ENCODE data around the gene MIR17HG. TPM values are rescaled to one million over a fixed set of nuclear protein-coding genes. Genes with fewer than 3 reads are reported as not detected.
"Not testable (repeated sequence)": the region's sequence is repeated elsewhere in the genome, so short reads cannot be mapped to it uniquely, and the experiment has no call there.

The MIR17HG gene
- polyA plus RNA-seq, 3 donors = 0.05 to 1.3 (median 0.30) TPM

DNA sequence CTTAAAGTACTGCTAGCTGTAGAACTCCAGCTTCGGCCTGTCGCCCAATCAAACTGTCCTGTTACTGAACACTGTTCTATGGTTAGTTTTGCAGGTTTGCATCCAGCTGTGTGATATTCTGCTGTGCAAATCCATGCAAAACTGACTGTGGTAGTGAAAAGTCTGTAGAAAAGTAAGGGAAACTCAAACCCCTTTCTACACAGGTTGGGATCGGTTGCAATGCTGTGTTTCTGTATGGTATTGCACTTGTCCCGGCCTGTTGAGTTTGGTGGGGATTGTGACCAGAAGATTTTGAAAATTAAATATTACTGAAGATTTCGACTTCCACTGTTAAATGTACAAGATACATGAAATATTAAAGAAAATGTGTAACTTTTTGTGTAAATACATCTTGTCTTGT lies 3.6 kb downstream of the MIR17HG start:
- peaks cover 27 to 57% of the 10 kb centered on the region in 2 donors for H3K36me3 ChIP-seq (replicated peaks in 1 of 2; ENCODE audit: control insufficient read depth in 1 of 2, insufficient read depth in 2 of 2, low read length in 2 of 2)

DNA sequence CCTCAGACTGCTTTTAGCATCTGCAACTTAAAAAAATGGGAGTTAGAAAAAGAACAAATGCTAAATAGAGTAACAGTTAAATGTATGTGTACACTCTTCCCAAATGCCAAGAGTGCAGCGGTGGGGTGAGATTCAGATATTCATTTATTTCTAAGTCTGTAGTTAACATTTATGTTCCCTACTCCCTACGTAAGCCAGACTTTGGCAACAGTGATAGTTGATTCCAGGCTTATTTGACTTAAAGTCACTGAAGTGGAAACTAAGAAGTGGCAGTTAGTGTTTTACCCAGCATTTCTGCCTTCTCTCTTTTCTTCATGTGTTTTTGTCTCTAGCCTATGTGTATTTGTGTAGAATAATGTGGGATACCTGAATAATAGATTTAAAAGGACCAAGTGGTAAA lies 4.5 kb downstream of the MIR17HG start:
- Histone ChIP-seq H3K4me3 (replicated peaks in 1 of 3; ENCODE audit: low read depth in 2 of 3, low read length in 3 of 3) (no peak overlapping the region), H3K4me1 (ENCODE audit: control insufficient read depth in 1 of 2, insufficient read depth in 2 of 2, low read length in 2 of 2) (peaks cover 7 to 18% of the 10 kb centered on the region in 2 donors), H3K9ac (ENCODE audit: insufficient read depth, low read length, poor library complexity, severe bottlenecking) (no peak overlapping the region), H3K9me3 (replicated peaks in 1 of 2; ENCODE audit: control insufficient read depth in 1 of 2, insufficient read depth in 1 of 2, low read length in 2 of 2) (no peaks in the 10 kb centered on the region), H2AFZ (ENCODE audit: insufficient read depth, low read depth, low read length, poor library complexity, severe bottlenecking) (no peak overlapping the region), H3K27ac (ENCODE audit: low read depth in 1 of 2, low read length in 2 of 2) (no peak overlapping the region), H3K79me2 (ENCODE audit: insufficient read depth, low read length) (peaks cover 32% of the 10 kb centered on the region), H3K4me2 (replicated peaks; ENCODE audit: extremely low read depth, low read length, poor library complexity, severe bottlenecking) (no peak overlapping the region), H4K20me1 (ENCODE audit: insufficient read depth, low read length) (peaks cover 14% of the 10 kb centered on the region), H3K36me3 (replicated peaks in 1 of 2; ENCODE audit: control insufficient read depth in 1 of 2, insufficient read depth in 2 of 2, low read length in 2 of 2) (peaks cover 27 to 57% of the 10 kb centered on the region in 2 donors), H3K27me3 (ENCODE audit: control insufficient read depth in 2 of 2, insufficient read depth in 2 of 2, low read length in 2 of 2) (peaks cover 0 to under 1% of the 10 kb centered on the region in 2 donors)
- DNase-seq = no peak
- no peak overlapping the region for H3K4me3 Mint-ChIP-seq
- TF ChIP-seq, protein P1, sequence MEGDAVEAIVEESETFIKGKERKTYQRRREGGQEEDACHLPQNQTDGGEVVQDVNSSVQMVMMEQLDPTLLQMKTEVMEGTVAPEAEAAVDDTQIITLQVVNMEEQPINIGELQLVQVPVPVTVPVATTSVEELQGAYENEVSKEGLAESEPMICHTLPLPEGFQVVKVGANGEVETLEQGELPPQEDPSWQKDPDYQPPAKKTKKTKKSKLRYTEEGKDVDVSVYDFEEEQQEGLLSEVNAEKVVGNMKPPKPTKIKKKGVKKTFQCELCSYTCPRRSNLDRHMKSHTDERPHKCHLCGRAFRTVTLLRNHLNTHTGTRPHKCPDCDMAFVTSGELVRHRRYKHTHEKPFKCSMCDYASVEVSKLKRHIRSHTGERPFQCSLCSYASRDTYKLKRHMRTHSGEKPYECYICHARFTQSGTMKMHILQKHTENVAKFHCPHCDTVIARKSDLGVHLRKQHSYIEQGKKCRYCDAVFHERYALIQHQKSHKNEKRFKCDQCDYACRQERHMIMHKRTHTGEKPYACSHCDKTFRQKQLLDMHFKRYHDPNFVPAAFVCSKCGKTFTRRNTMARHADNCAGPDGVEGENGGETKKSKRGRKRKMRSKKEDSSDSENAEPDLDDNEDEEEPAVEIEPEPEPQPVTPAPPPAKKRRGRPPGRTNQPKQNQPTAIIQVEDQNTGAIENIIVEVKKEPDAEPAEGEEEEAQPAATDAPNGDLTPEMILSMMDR (IDR thresholded peaks at IDR 0.05) = no peak
- peaks cover 19% of the 10 kb centered on the region for H3K4me1 Mint-ChIP-seq
- intact Hi-C loops (cut with micrococcal nuclease) = no loop called here
- H3K27me3 Mint-ChIP-seq (ENCODE audit: low read depth in 3 of 3) = peaks cover 0 to 3% (median 2%) of the 10 kb centered on the region in 3 donors
- peaks cover 41 to 45% of the 10 kb centered on the region in 2 donors for H3K36me3 Mint-ChIP-seq
- peak overlapping the region in 1 of 7 donors; percentile 58 for H3K27ac Mint-ChIP-seq
- H3K9me3 Mint-ChIP-seq = peaks cover 0 to 2% (median 0%) of the 10 kb centered on the region in 7 donors
- whole genome bisulfite sequencing (ENCODE audit: insufficient coverage) = no CpG with 5 or more reads among the region's 2 CpGs

More for the DNA sequence above, 3.6 kb downstream of the MIR17HG start:
- Histone ChIP-seq H3K27ac (ENCODE audit: low read depth in 1 of 2, low read length in 2 of 2) (no peak overlapping the region), H4K20me1 (ENCODE audit: insufficient read depth, low read length) (peaks cover 14% of the 10 kb centered on the region), H3K4me3 (replicated peaks in 1 of 3; ENCODE audit: low read depth in 2 of 3, low read length in 3 of 3) (no peak overlapping the region), H3K4me2 (replicated peaks; ENCODE audit: extremely low read depth, low read length, poor library complexity, severe bottlenecking) (no peak overlapping the region), H3K9me3 (replicated peaks in 1 of 2; ENCODE audit: control insufficient read depth in 1 of 2, insufficient read depth in 1 of 2, low read length in 2 of 2) (no peaks in the 10 kb centered on the region), H3K9ac (ENCODE audit: insufficient read depth, low read length, poor library complexity, severe bottlenecking) (no peak overlapping the region), H2AFZ (ENCODE audit: insufficient read depth, low read depth, low read length, poor library complexity, severe bottlenecking) (no peak overlapping the region), H3K79me2 (ENCODE audit: insufficient read depth, low read length) (peaks cover 32% of the 10 kb centered on the region), H3K27me3 (ENCODE audit: control insufficient read depth in 2 of 2, insufficient read depth in 2 of 2, low read length in 2 of 2) (peaks cover 0 to 7% of the 10 kb centered on the region in 2 donors), H3K4me1 (ENCODE audit: control insufficient read depth in 1 of 2, insufficient read depth in 2 of 2, low read length in 2 of 2) (peaks cover 10 to 23% of the 10 kb centered on the region in 2 donors)
- intact Hi-C loops (cut with micrococcal nuclease) = no loop called here
- Mint-ChIP-seq H3K9me3 (peaks cover 0 to 2% (median 0%) of the 10 kb centered on the region in 7 donors), H3K36me3 (peaks cover 35 to 38% of the 10 kb centered on the region in 2 donors), H3K4me3 (no peak overlapping the region), H3K27ac (no peak overlapping the region), H3K27me3 (ENCODE audit: low read depth in 3 of 3) (peaks cover 0 to 9% (median 6%) of the 10 kb centered on the region in 3 donors), H3K4me1 (peaks cover 23% of the 10 kb centered on the region)
- no peak for DNase-seq
- 87% methylated on average over 2 of the region's 5 CpGs for WGBS (ENCODE audit: insufficient coverage)
- TF ChIP-seq, protein P1 (IDR thresholded peaks at IDR 0.05) = no peak

DNA sequence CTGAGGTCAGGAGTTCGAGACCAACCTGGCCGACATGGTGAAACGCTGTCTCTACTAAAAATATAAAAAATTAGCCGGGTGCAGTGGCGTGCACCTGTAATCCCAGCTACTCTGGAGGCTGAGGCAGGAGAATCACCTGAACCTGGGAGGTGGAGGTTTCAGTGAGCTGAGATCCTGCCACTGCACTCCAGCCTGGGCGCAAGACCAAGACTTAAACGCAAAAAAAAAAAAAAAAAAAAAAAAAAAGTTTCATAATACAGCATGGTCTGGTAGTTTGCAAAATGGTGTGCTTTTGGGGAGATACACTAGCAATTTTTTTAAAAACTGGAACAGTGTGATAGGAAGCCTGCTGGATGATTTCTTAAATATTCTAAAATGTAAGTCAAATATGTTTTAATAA lies 5.4 kb downstream of the MIR17HG start:
- peaks cover 17% of the 10 kb centered on the region for H3K4me1 Mint-ChIP-seq
- H3K36me3 Mint-ChIP-seq = peaks cover 45 to 51% of the 10 kb centered on the region in 2 donors
- intact Hi-C loops (cut with micrococcal nuclease); H3K4me2 ChIP-seq (replicated peaks; ENCODE audit: extremely low read depth, low read length, poor library complexity, severe bottlenecking); H3K9me3 ChIP-seq (replicated peaks in 1 of 2; ENCODE audit: control insufficient read depth in 1 of 2, insufficient read depth in 1 of 2, low read length in 2 of 2); H3K27ac Mint-ChIP-seq; H3K4me3 ChIP-seq (replicated peaks in 1 of 3; ENCODE audit: low read depth in 2 of 3, low read length in 3 of 3); H3K27ac ChIP-seq (ENCODE audit: low read depth in 1 of 2, low read length in 2 of 2); H3K9ac ChIP-seq (ENCODE audit: insufficient read depth, low read length, poor library complexity, severe bottlenecking); H3K27me3 Mint-ChIP-seq (ENCODE audit: low read depth in 3 of 3); H3K27me3 ChIP-seq (ENCODE audit: control insufficient read depth in 2 of 2, insufficient read depth in 2 of 2, low read length in 2 of 2); DNase-seq; H2AFZ ChIP-seq (ENCODE audit: insufficient read depth, low read depth, low read length, poor library complexity, severe bottlenecking); H3K4me3 Mint-ChIP-seq; H3K9me3 Mint-ChIP-seq: not testable (repeated sequence)
- Histone ChIP-seq H3K36me3 (replicated peaks in 1 of 2; ENCODE audit: control insufficient read depth in 1 of 2, insufficient read depth in 2 of 2, low read length in 2 of 2) (peaks cover 27 to 57% of the 10 kb centered on the region in 2 donors), H3K79me2 (ENCODE audit: insufficient read depth, low read length) (peaks cover 32% of the 10 kb centered on the region), H3K4me1 (ENCODE audit: control insufficient read depth in 1 of 2, insufficient read depth in 2 of 2, low read length in 2 of 2) (peaks cover 6 to 14% of the 10 kb centered on the region in 2 donors), H4K20me1 (ENCODE audit: insufficient read depth, low read length) (peaks cover 14% of the 10 kb centered on the region)
- WGBS (ENCODE audit: insufficient coverage) = no CpG with 5 or more reads among the region's 7 CpGs

Measured in CD14-positive monocyte (primary cell).